ENCODE results near the gene TRIM50.
"Not testable (repeated sequence)": the region's sequence is repeated elsewhere in the genome, so short reads cannot be mapped to it uniquely, and the experiment has no call there.

The TRIM50 gene

GRCh38 chr7:73316521-73316920, 11.4 kb downstream of the TRIM50 start:
- in situ Hi-C loops (cut with HindIII; ENCODE audit: low sequenced_read_pairs): no loop called here

- in situ Hi-C loops (cut with HindIII; ENCODE audit: low sequenced_read_pairs): no loop called here
Observed at GRCh38 chr7:73314271-73314670, 13.6 kb downstream of the TRIM50 start.

GRCh38 chr7:73313521-73313906, 14.4 kb downstream of the TRIM50 start:
- in situ Hi-C loops (cut with HindIII; ENCODE audit: low sequenced_read_pairs): no loop called here

DNA sequence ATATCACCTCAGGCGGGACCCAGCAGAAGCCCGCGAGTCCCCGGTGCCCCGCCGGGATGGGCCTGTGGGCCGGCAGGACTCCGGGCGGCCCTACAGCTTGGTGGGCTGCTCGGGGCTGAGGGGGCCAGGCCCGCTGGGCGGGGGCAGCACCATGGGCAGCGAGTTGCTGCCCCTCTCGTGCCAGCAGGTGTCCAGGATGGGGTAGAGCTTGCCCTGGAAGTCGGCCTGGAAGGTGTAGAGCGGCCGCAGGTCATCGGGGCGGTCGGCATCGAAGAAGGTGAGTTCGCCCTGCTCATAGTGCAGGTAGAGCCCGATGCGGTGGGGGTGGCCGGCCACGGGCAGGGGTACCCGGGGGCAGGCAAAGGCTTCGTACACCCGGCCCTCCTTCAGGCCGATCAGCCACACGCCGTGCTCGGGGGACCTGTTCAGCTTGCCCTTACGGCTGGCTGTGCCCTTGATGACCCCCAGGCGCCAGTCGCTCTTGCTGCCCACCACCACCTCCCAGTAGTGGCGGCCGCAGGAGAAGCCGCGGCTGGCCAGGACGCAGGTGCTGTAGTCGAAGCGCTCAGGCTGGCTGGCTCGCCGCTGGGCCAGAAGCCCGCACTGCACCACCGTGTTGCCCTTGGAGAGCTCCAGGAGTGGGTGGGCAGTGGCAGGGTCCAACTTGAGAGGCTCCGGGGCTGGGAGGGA, 14.9 kb downstream of the TRIM50 start:
- in situ Hi-C loops (cut with HindIII; ENCODE audit: low sequenced_read_pairs): no loop called here

DNA sequence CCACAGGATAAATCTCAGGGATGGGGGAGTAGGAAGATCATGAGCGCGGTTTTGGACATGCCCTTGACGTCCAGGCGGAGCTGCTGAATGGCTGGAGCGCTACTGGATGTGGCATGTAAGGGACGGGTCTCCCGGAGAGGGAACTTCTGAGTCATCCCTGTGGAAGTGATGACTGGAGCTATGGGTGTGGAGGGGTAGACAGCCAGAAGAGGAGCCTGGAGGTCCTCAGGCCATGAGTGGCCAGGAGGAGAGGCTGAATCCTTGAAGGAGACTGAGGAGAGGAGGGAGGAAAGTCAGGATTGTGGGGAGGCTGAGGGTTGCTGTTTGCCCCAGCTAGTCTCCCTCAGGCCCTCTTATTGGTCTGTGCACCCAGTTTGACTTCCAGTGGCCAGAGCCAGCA, 16.5 kb downstream of the TRIM50 start:
- in situ Hi-C loops (cut with HindIII; ENCODE audit: low sequenced_read_pairs): not testable (repeated sequence)

- in situ Hi-C loops (cut with HindIII; ENCODE audit: low sequenced_read_pairs): no loop called here
Observed at GRCh38 chr7:73308665-73309214, 19.1 kb downstream of the TRIM50 start, which contains the start of gene NSUN5. NSUN5 (minus strand) TSS chr7:73308826; CDS start chr7:73308790, 36 bp downstream.

DNA sequence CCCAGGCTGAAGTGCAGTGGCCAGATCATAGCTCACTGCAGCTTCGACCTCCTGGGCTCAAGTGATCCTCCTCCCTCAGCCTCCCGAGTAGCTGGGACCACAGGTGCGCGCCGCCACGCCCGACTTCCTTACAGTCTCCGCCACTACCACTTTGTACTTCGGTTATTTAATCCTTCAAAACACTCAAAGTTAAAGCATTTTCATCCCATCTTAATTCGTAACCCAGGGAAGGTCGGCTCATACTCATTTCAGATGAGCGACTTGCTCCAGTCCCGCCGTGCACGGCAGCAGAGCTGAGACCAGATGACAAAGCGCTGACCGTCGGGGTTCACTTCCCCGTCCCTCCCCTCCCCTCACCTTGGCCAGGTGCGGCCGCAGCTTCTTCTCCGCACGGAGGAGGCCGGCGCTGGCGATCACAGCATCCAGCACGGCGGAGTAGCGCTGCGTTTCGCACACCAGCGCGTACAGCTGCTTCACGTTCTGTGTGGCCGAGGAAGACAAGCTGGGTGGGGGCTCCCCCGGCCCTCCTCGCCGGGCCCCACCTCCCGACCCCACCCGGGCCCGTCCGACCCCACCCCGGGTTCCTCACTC, 19.7 kb downstream of the TRIM50 start:
- in situ Hi-C loops (cut with HindIII; ENCODE audit: low sequenced_read_pairs): no loop called here

DNA sequence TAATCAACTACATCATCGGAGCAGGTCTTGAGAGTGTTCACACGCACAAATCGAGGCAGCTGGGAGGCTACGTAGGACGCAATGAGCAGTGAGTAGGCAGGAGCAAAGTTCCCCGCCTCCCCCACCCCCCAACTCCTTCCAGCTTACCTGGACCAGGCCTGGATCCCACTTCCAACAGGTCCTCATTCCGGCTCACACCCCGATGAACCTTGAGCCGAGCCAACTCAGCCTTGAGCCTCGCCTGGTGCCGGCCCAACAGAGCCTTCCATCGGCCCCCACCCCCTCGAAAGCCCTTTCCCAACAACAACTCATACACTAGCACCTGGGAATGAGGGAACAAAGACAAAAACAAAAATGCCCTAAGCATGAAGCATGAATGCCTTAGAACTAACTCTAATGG, 20.4 kb downstream of the TRIM50 start:
- in situ Hi-C loops (cut with HindIII; ENCODE audit: low sequenced_read_pairs): no loop called here

GRCh38 chr7:73304612-73305387, 23.1 kb downstream of the TRIM50 start:
- in situ Hi-C loops (cut with HindIII; ENCODE audit: low sequenced_read_pairs): not testable (repeated sequence)

GRCh38 chr7:73304071-73304470, 23.8 kb downstream of the TRIM50 start:
- in situ Hi-C loops (cut with HindIII; ENCODE audit: low sequenced_read_pairs): no loop called here

GRCh38 chr7:73303546-73303945, 24.3 kb downstream of the TRIM50 start:
- in situ Hi-C loops (cut with HindIII; ENCODE audit: low sequenced_read_pairs): no loop called here

DNA sequence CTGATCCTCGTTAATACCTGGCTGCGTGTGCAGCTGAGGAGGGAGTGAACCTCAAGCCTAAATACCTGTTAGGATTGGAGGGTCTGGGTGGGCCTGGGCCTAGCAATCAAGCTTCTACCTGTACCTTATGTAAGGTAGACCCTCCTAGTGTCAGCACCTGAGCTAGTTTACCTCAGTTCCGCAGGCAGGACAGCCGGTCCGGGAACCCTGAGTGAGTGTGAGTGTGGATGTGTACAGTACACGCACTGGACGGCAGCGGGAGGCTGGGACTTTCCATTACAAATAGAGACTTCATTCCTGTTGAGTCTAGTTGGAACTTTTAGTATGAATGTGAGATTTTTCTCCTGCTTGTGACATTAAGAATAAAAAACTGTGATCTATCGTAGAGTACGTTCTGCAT, 25.0 kb downstream of the TRIM50 start:
- in situ Hi-C loops (cut with HindIII; ENCODE audit: low sequenced_read_pairs): not testable (repeated sequence)

- in situ Hi-C loops (cut with HindIII; ENCODE audit: low sequenced_read_pairs): not testable (repeated sequence)
Observed at GRCh38 chr7:73301108-73301507, 26.8 kb downstream of the TRIM50 start.

DNA sequence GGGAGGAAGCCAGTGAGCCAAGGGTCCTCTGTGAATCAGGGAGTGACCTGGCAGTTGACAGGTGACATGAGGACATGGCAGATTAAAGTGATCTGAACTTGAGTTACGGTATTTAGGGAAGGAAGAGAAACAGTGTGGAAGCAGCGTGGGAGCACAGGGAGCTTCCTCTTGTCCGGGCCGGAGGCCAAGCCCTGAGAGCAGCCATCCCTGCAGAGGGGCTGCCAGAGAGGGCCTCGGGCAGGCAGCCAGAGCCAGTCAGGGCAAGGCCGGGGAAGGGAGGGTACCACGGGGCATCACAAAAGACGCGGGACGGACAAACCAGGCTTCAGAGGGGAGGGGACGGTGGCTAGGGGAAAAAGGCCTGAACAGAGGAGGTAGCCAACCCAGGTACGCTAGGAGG, 28.1 kb downstream of the TRIM50 start:
- in situ Hi-C loops (cut with HindIII; ENCODE audit: low sequenced_read_pairs): not testable (repeated sequence)

DNA sequence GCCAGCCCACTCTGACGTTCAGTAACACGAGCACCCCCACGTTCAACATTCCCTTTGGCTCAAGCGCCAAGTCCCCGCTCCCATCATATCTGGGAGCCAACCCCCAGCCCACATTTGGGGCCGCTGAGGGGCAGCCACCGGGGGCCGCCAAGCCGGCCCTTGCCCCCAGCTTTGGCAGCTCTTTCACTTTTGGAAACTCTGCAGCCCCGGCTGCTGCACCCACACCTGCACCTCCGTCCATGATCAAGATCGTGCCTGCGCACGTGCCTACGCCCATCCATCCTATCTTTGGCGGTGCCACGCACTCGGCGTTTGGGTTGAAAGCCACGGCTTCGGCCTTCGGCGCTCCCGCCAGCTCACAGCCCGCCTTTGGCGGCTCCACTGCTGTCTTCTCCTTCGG, 30.2 kb downstream of the TRIM50 start:
- in situ Hi-C loops (cut with HindIII; ENCODE audit: low sequenced_read_pairs): not testable (repeated sequence)

DNA sequence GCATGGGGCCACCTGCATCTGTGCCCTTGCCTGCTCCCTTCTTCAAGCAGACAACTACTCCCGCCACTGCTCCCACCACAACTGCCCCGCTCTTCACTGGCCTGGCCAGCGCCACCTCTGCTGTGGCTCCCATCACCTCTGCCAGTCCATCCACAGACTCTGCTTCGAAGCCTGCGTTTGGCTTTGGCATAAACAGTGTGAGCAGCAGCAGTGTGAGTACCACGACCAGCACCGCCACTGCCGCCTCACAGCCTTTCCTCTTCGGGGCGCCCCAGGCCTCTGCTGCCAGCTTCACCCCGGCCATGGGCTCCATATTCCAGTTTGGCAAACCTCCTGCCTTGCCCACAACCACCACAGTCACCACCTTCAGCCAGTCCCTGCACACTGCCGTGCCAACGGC, 30.6 kb downstream of the TRIM50 start:
- in situ Hi-C loops (cut with HindIII; ENCODE audit: low sequenced_read_pairs): not testable (repeated sequence)

DNA sequence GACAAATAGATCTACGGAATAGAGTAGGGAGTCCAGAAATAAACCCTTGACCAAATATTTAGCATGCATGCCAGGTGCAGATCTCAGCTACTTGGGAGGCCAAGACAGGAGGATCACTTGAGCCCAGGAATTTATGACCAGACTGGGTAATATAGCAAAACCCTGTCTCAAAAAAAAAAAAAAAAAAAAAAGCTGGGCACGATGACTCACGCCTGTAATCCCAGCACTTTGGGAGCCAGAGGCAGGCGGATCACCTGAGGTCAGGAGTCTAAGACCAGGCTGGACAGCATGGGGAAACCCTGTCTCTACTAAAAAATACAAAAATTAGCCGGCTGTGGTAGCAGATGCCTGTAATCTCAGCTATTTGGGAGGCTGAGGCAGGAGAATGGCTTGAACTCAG, 50.7 kb downstream of the TRIM50 start:
- in situ Hi-C loops (cut with HindIII; ENCODE audit: low sequenced_read_pairs): not testable (repeated sequence)

DNA sequence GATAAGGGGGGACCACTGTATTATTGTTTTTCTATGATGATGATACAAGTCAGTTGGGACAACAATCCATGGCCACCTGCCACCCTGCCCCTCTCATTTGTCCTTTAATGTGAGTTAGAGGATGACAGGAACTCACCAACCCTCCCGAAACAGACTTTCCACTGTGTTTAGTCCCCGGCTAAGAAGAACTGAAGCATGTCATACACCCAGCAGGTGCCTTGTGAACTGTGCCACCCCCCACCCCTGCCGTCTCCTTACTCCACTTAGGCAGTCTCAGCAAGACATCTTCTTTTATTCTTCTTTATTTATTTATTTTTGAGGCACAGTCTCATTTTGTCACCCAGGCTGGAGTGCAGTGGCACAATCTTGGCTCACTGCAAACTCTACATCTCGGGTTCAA, 60.1 kb downstream of the TRIM50 start:
- in situ Hi-C loops (cut with HindIII; ENCODE audit: low sequenced_read_pairs): not testable (repeated sequence)

- in situ Hi-C loops (cut with HindIII; ENCODE audit: low sequenced_read_pairs): not testable (repeated sequence)
Observed at GRCh38 chr7:73266719-73267368, 61.0 kb downstream of the TRIM50 start.

Measured in endothelial cell of hepatic sinusoid (primary cell).